CD8-positive, alpha-beta memory T cell (primary cell): ENCODE measurements around the gene GOLGA6L10. TPM values are rescaled to one million over a fixed set of nuclear protein-coding genes. Genes with fewer than 3 reads are reported as not detected.
"Not testable (repeated sequence)": the region's sequence is repeated elsewhere in the genome, so short reads cannot be mapped to it uniquely, and the experiment has no call there.

Experiments
- CTCF ChIA-PET: fragments of 350-600 bp; sonication (Branson Sonifier 250); formaldehyde crosslinking; loops from one replicate; lab custom pipeline; 2021; ENCODE audit warnings: antibody characterized with exemption; lab: Charles Lee
- POLR2A ChIA-PET: fragments of 350-600 bp; sonication (Branson Sonifier 250); formaldehyde crosslinking; loops from one replicate; lab custom pipeline; 2021; ENCODE audit warnings: antibody characterized with exemption; lab: Charles Lee
- DNase-seq, 5 donors: peaks; one replicate each; pipeline versions ENCODE4 v3.0.0 to v3.0.0-alpha.2; 2020 to 2022; ENCODE audit warnings: mixed read lengths in 1 of 5
- H3K27ac ChIP-seq: one replicate; pipeline ENCODE4 v1.7.0; 2013; ENCODE audit warnings: low read depth, mild to moderate bottlenecking, low read length, moderate library complexity
- H3K27me3 ChIP-seq: 2 replicates; pipeline ENCODE4 v1.7.0; 2013; ENCODE audit warnings: low read length, mild to moderate bottlenecking; ENCODE audit not compliant: insufficient read depth, poor library complexity, severe bottlenecking
- H3K36me3 ChIP-seq: 2 replicates; pipeline ENCODE4 v1.7.0; 2013; ENCODE audit warnings: mild to moderate bottlenecking, low read length, moderate library complexity; ENCODE audit not compliant: insufficient read depth
- H3K4me1 ChIP-seq: 2 replicates; pipeline ENCODE4 v1.7.0; 2013; ENCODE audit warnings: mild to moderate bottlenecking, low read length, moderate library complexity; ENCODE audit not compliant: insufficient read depth
- H3K4me3 ChIP-seq: 2 replicates; pipeline ENCODE4 v1.7.0; 2013; ENCODE audit warnings: mild to moderate bottlenecking, low read length
- H3K9me3 ChIP-seq: 2 replicates; pipeline ENCODE4 v1.7.0; 2013; ENCODE audit warnings: mild to moderate bottlenecking, low read length
- H3K27ac Mint-ChIP-seq, 8 donors: one replicate each; pipeline ENCODE4 v1.8.0; 2020 to 2021; ENCODE audit warnings: mixed read lengths in 8 of 8, mild to moderate bottlenecking in 6 of 8, inconsistent platforms in 3 of 8, moderate library complexity in 3 of 8
- H3K27me3 Mint-ChIP-seq, 2 donors: one replicate each; pipeline ENCODE4 v1.8.0; 2020 to 2021; ENCODE audit warnings: mixed read lengths in 2 of 2, mild to moderate bottlenecking in 1 of 2, moderate library complexity in 1 of 2
- H3K36me3 Mint-ChIP-seq, 3 donors: one replicate each; pipeline ENCODE4 v1.8.0; 2020 to 2021; ENCODE audit warnings: mixed read lengths in 3 of 3, inconsistent platforms in 1 of 3, mild to moderate bottlenecking in 1 of 3
- H3K4me1 Mint-ChIP-seq, 3 donors: one replicate each; pipeline ENCODE4 v1.8.0; 2020 to 2021; ENCODE audit warnings: mixed read lengths in 3 of 3, inconsistent platforms in 1 of 3, mild to moderate bottlenecking in 1 of 3
- H3K4me3 Mint-ChIP-seq, 7 donors: one replicate each; pipeline ENCODE4 v1.8.0; 2020 to 2021; ENCODE audit warnings: mixed read lengths in 7 of 7, mild to moderate bottlenecking in 6 of 7, moderate library complexity in 4 of 7, inconsistent platforms in 2 of 7
- H3K9me3 Mint-ChIP-seq, 5 donors: one replicate each; pipeline ENCODE4 v1.8.0; 2020 to 2022; ENCODE audit warnings: mixed read lengths in 5 of 5, mild to moderate bottlenecking in 3 of 5, moderate library complexity in 2 of 5, inconsistent platforms in 1 of 5
- polyA plus RNA-seq: library from polyadenylated mRNA; unstranded; fragments of 300-500 nt; fragmentation: Illumina TruSeq; gene quantifications from one replicate; pipeline ENCODE4 v1.2.3, GENCODE V29; 2021
- total RNA-seq, 2 experiments: library from RNA; stranded (reverse); gene quantifications; one replicate each; pipeline ENCODE4 v1.2.3, GENCODE V29; 2021

Gene GOLGA6L10
- total and polyA plus RNA-seq, 3 experiments from 2014 or later: 0.16 to 1.7 (median 0.96) TPM

DNA sequence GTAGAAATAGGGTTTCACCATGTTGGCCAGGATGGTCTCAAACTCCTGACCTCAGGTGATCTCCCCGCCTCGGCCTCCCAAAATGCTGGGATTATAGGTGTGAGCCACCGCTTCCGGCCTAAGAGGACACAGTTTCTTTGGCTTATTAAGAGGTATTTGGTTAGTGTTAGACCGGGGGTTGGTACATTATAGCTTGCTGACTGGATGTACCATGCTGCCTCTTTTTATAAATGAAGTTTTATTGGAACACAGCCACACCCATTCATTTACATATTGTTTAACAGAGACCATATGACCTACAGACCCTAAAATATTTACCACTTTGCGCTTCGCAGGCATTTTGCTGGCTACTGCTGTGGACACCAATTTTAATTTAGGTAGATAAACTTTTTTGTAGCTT is 11.3 kb upstream of the GOLGA6L10 start:
- H3K27me3 Mint-ChIP-seq, H3K4me3 ChIP-seq, H3K4me1 Mint-ChIP-seq, H3K9me3 Mint-ChIP-seq, H3K27ac ChIP-seq, H3K27ac Mint-ChIP-seq, H3K36me3 Mint-ChIP-seq, H3K27me3 ChIP-seq, H3K4me3 Mint-ChIP-seq, DNase-seq, H3K9me3 ChIP-seq, H3K4me1 ChIP-seq, H3K36me3 ChIP-seq, POLR2A ChIA-PET, CTCF ChIA-PET: not testable (repeated sequence)

DNA sequence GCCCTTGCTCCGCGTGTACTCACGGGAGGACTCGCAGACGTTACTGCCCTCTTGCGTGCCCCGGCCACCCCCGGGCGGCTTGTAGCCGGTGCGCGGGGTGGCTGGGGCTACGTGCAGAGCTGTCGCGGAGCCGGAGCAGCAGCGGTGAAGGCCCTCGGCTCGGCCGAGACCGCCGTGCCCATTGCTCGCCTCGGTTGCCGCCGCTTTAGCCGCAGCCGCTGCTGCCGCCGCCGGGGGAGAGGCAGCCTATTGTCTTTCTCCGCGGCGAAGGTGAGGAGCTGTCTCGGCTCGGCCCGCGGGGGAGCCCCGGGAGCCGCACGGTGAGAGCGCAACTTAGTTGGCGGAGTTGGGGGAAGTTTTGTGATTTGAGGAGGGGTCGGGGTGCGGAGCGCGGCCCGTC is 5.8 kb upstream of the GOLGA6L10 start:
- H3K36me3 Mint-ChIP-seq, H3K4me1 ChIP-seq, H3K4me1 Mint-ChIP-seq, POLR2A ChIA-PET, H3K27me3 Mint-ChIP-seq, H3K36me3 ChIP-seq, H3K27ac Mint-ChIP-seq, H3K27ac ChIP-seq, H3K4me3 ChIP-seq, H3K4me3 Mint-ChIP-seq, H3K9me3 ChIP-seq, CTCF ChIA-PET, H3K27me3 ChIP-seq, H3K9me3 Mint-ChIP-seq: not testable (repeated sequence)
- DNase-seq: peak in 2 of 5 donors; percentile 18 to 50

DNA sequence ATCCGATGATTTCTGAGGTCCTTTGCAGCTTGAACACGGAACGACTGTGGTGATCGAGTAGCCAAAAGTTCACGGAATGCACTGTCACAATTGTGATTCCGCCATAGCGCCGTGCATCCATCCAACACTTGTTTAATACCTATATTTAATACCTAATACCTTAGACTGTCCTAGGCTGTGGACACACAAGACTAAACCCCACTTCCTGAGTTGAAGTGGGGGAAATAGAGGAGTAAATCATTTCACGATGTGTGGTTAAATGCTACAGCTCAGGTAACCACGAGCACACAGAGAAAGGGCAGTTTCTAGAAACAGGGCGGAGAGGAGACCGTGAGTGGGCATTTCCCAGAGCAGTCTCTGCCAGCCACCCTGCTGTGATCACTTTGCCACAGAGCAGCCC is 5.3 kb upstream of the GOLGA6L10 start:
- not testable (repeated sequence) for H3K4me3 ChIP-seq, H3K27me3 Mint-ChIP-seq
- peak in 2 of 5 donors; percentile 23 to 39 for DNase-seq

DNA sequence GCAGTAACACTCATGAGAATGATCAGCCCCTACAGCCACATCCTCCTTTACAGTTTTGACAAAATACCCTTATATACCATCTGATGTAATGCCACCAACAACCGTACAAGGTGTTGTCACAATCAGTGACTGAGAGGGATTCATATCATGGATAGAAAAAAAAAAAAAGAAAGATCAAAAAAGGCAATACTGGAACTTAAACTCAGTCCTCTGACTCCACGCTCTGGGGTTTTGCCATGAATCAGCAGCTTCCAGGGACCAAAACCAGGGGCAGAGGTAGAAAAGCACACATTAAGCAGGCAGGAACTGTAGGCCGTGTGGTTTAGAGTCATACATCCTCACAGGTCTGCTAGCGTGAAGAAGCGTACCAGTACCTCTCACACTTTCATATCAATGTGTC is 1.6 kb downstream of the GOLGA6L10 start:
- H3K4me3 Mint-ChIP-seq, H3K4me3 ChIP-seq, DNase-seq, H3K27me3 Mint-ChIP-seq, H3K9me3 ChIP-seq, H3K36me3 ChIP-seq, CTCF ChIA-PET, H3K4me1 Mint-ChIP-seq, H3K27me3 ChIP-seq, POLR2A ChIA-PET, H3K27ac Mint-ChIP-seq, H3K9me3 Mint-ChIP-seq, H3K4me1 ChIP-seq, H3K27ac ChIP-seq, H3K36me3 Mint-ChIP-seq: not testable (repeated sequence)

More for the DNA sequence above, 5.3 kb upstream of the GOLGA6L10 start:
- H3K9me3 ChIP-seq, H3K9me3 Mint-ChIP-seq, H3K27ac ChIP-seq, H3K4me1 ChIP-seq, H3K36me3 Mint-ChIP-seq, H3K36me3 ChIP-seq, H3K27ac Mint-ChIP-seq, H3K4me1 Mint-ChIP-seq, H3K27me3 ChIP-seq, CTCF ChIA-PET, H3K4me3 Mint-ChIP-seq, POLR2A ChIA-PET: not testable (repeated sequence)

DNA sequence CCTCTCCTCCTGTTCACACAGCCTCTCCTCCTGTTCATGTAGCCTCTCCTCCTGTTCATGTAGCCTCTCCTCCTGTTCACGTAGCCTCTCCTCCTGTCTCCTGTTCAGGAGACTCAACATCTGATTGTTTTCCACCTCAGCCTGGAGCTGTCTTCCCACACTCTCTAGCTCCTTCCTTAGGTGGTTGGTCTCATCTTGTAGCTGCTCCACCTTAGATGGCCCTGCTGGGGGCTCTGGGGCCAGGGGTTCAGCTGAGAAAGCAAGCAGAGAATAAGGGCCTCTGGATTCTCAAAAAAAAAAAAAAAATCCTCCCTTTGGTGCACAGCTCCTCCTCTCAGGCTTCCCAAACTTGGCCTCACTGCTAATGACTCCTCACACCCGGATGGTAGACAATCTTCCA is 4.1 kb downstream of the GOLGA6L10 start:
- H3K9me3 Mint-ChIP-seq, H3K27me3 ChIP-seq, H3K4me1 Mint-ChIP-seq, H3K4me3 ChIP-seq, CTCF ChIA-PET, POLR2A ChIA-PET, H3K27ac Mint-ChIP-seq, H3K27ac ChIP-seq, H3K4me1 ChIP-seq, H3K27me3 Mint-ChIP-seq, H3K36me3 ChIP-seq, H3K9me3 ChIP-seq, H3K4me3 Mint-ChIP-seq, H3K36me3 Mint-ChIP-seq: not testable (repeated sequence)
- DNase-seq: peak in 1 of 5 donors; percentile 9

DNA sequence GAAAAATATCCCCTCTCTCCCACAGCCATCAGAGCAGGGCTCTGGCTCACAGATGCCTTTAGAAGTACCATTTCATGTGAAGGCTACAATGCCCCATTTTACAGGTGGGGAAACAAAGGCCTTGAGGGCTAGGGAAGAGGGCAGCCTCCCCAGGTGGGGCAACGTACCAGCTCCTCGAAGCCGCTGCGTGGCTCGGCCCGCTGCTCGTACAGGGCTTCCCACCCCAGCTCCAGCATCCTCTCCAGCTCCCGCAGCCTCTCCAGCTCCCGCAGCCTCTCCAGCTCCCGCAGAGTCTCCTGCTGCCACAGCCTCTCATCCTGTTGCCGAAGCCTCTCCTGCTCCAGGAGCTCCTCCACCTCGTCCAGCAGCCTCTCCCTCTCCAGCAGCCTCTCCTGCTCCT is 4.9 kb downstream of the GOLGA6L10 start:
- H3K27ac ChIP-seq, H3K4me1 ChIP-seq, H3K36me3 ChIP-seq, H3K27ac Mint-ChIP-seq, H3K4me3 Mint-ChIP-seq, H3K36me3 Mint-ChIP-seq, H3K4me1 Mint-ChIP-seq, CTCF ChIA-PET, H3K9me3 Mint-ChIP-seq, POLR2A ChIA-PET, H3K27me3 Mint-ChIP-seq, H3K9me3 ChIP-seq, H3K4me3 ChIP-seq, H3K27me3 ChIP-seq: not testable (repeated sequence)
- peak in 1 of 5 donors; percentile 13 for DNase-seq

DNA sequence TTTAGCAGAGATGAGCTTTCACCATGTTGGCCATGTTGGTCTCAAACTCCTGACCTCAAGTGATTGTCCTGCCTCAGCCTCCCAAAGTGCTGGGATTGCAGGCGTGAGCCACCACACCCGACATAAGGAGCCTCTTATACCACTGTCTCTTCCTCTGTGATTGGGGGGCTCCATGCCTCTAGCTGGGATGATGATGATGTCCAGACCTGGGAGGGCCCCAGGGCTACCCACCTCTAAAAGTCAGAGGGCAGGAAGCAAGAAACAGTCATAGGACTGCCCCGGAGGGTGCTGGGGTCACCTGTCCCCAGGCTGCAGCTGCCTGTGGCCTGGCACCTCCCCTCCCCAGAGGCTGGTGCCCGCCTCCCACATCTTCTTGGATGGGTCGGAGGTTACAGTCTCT is 5.4 kb downstream of the GOLGA6L10 start:
- CTCF ChIA-PET, H3K36me3 ChIP-seq, H3K4me3 ChIP-seq, H3K9me3 Mint-ChIP-seq, H3K4me3 Mint-ChIP-seq, H3K4me1 ChIP-seq, H3K27me3 ChIP-seq, POLR2A ChIA-PET, H3K36me3 Mint-ChIP-seq, H3K4me1 Mint-ChIP-seq, H3K27ac ChIP-seq, H3K27me3 Mint-ChIP-seq, H3K27ac Mint-ChIP-seq, H3K9me3 ChIP-seq: not testable (repeated sequence)
- peak in 1 of 5 donors; percentile 18 for DNase-seq

DNA sequence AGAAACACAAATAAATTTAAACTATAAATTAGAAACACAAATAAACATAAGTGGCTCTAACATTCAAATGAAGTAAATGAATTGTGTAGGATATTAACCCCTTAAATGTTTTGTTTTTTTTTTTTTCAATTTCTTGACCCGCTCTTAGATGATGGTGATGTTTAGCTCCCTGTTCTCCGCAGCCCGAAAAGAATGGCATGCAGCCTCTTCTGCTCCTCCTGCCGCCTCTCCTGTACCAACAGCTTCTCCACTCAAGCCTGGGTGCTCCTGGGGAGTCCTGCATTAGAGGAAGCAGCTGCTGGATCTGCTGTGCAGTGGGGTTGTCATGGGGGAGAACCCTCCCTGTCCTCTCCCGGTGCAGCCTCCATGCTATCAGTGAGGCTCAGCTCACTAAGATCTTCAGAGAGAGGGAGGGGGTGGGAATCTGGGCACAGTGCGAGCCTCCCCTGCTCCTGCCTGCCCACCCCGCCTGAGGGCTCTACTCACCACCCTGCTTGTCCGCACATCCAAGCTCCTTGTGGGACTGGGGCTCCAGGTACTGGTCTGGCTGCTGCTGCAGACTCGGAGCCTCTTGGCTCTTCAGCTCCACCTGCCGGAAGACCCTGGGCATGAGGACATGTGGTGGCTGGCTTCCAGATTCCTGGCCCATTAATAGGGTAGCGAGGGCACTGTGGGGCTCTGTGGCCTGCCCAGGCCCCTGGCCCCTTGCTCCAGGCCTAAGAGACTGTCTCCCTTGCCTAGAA is 6.5 kb downstream of the GOLGA6L10 start:
- not testable (repeated sequence) for H3K4me3 Mint-ChIP-seq, H3K27ac Mint-ChIP-seq

DNA sequence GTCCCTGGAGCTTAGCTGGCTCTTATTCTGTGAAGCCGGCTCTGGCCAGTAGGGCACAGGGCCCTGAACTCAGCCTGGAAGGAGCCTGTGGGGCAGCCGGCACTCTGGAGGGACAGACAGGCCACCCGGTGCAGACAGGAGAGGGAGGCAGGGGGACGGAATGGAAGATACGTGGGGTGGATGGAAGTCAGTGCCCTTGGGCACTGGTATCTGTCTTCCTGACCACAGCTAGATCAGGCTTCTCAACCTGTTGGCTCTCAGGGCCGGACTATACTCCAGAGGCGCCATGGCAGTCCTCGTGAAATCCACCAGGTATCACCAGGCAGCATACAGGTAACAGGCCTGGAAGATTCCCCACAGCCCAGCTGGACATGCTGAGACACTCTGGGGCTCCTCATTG is 10.7 kb downstream of the GOLGA6L10 start:
- H3K4me3 Mint-ChIP-seq, H3K36me3 ChIP-seq, H3K4me3 ChIP-seq, H3K4me1 Mint-ChIP-seq, POLR2A ChIA-PET, H3K9me3 ChIP-seq, H3K4me1 ChIP-seq, H3K27ac Mint-ChIP-seq, H3K27ac ChIP-seq, H3K36me3 Mint-ChIP-seq, H3K27me3 ChIP-seq, H3K9me3 Mint-ChIP-seq, CTCF ChIA-PET, H3K27me3 Mint-ChIP-seq: not testable (repeated sequence)
- peak in 1 of 5 donors; percentile 26 for DNase-seq

More for the DNA sequence above, 6.5 kb downstream of the GOLGA6L10 start:
- H3K27me3 Mint-ChIP-seq, H3K4me1 ChIP-seq, H3K36me3 ChIP-seq, H3K36me3 Mint-ChIP-seq, POLR2A ChIA-PET, H3K9me3 ChIP-seq, H3K4me1 Mint-ChIP-seq, H3K4me3 ChIP-seq, H3K27ac ChIP-seq, CTCF ChIA-PET, H3K9me3 Mint-ChIP-seq, H3K27me3 ChIP-seq: not testable (repeated sequence)
- DNase-seq: peak in 4 of 5 donors; percentile 16 to 62 (median 36)
